Measurements from ENCODE around the gene THEM5. TPM values are rescaled to one million over a fixed set of nuclear protein-coding genes. Genes with fewer than 3 reads are reported as not detected.

THEM5 gene
- total and polyA plus RNA-seq, 3 donors from 2014 or later: 0.57 TPM; not detected in 2

GRCh38 chr1:151854658-151855057 is 1.1 kb upstream of the THEM5 start:
- Histone ChIP-seq H3K36me3 (ENCODE audit: low read depth, missing control alignments) (no peaks in the 10 kb centered on the region), H3K4me3 (no peak overlapping the region), H3K4me1 (peaks cover 9% of the 10 kb centered on the region), H3K9me3 (no peaks in the 10 kb centered on the region), H3K27me3 (no peaks in the 10 kb centered on the region), H3K27ac (no peak overlapping the region)
- no peak for DNase-seq
- TF ChIP-seq CTCF (IDR thresholded peaks at IDR 0.05) (no peak), POLR2A (IDR thresholded peaks at IDR 0.05) (no peak)
- WGBS, 2 donors: 85% methylated on average over 7 of the region's 7 CpGs
- intact Hi-C loops (cut with DNase I; ENCODE audit: low total_unique reads): no loop called here

GRCh38 chr1:151852733-151853132 is 779 bp downstream of the THEM5 start:
- peaks cover 9% of the 10 kb centered on the region for H3K4me1 ChIP-seq
- H3K4me3 ChIP-seq: no peak overlapping the region
- TF ChIP-seq POLR2A (IDR thresholded peaks at IDR 0.05): no peak
- no peak for TF ChIP-seq CTCF (IDR thresholded peaks at IDR 0.05)
- DNase-seq: no peak
- WGBS, 2 donors: 97% methylated on average over 4 of the region's 4 CpGs; no CpG with 5 or more reads in 1 of the 2 donors
- H3K36me3 ChIP-seq (ENCODE audit: low read depth, missing control alignments): no peaks in the 10 kb centered on the region
- intact Hi-C loops (cut with DNase I; ENCODE audit: low total_unique reads): no loop called here
- no peaks in the 10 kb centered on the region for H3K9me3 ChIP-seq
- no peaks in the 10 kb centered on the region for H3K27me3 ChIP-seq
- no peak overlapping the region for H3K27ac ChIP-seq

GRCh38 chr1:151851886-151852285 is 1.6 kb downstream of the THEM5 start:
- Histone ChIP-seq H3K9me3 (no peaks in the 10 kb centered on the region), H3K36me3 (ENCODE audit: low read depth, missing control alignments) (no peaks in the 10 kb centered on the region), H3K4me1 (peaks cover 9% of the 10 kb centered on the region), H3K4me3 (no peak overlapping the region), H3K27ac (no peak overlapping the region), H3K27me3 (no peaks in the 10 kb centered on the region)
- no peak for TF ChIP-seq CTCF (IDR thresholded peaks at IDR 0.05)
- TF ChIP-seq POLR2A (IDR thresholded peaks at IDR 0.05): no peak
- 79 to 84% methylated on average over 6 to 8 of the region's 8 CpGs for WGBS, 2 donors
- intact Hi-C loops (cut with DNase I; ENCODE audit: low total_unique reads): no loop called here
- no peak for DNase-seq

- Histone ChIP-seq H3K4me1 (no peaks in the 10 kb centered on the region), H3K36me3 (ENCODE audit: low read depth, missing control alignments) (no peaks in the 10 kb centered on the region), H3K27ac (no peak overlapping the region), H3K4me3 (no peak overlapping the region), H3K27me3 (no peaks in the 10 kb centered on the region), H3K9me3 (no peaks in the 10 kb centered on the region)
- TF ChIP-seq CTCF (IDR thresholded peaks at IDR 0.05) (no peak), POLR2A (IDR thresholded peaks at IDR 0.05) (no peak)
- no peak for DNase-seq
- intact Hi-C loops (cut with DNase I; ENCODE audit: low total_unique reads): no loop called here
Observed at GRCh38 chr1:151849871-151850270, 3.6 kb downstream of the THEM5 start.

GRCh38 chr1:151849126-151849525 is 4.4 kb downstream of the THEM5 start:
- intact Hi-C loops (cut with DNase I; ENCODE audit: low total_unique reads): no loop called here
- Histone ChIP-seq H3K36me3 (ENCODE audit: low read depth, missing control alignments) (no peaks in the 10 kb centered on the region), H3K27ac (no peak overlapping the region), H3K4me3 (no peak overlapping the region), H3K9me3 (no peaks in the 10 kb centered on the region), H3K4me1 (no peaks in the 10 kb centered on the region), H3K27me3 (no peaks in the 10 kb centered on the region)
- 74 to 84% methylated on average over 3 of the region's 3 CpGs for WGBS, 2 donors
- no peak for DNase-seq
- TF ChIP-seq POLR2A (IDR thresholded peaks at IDR 0.05): no peak
- TF ChIP-seq CTCF (IDR thresholded peaks at IDR 0.05): no peak
